IPS-15b (cell line): ENCODE data around the gene RIC8A.
A peak's percentile ranks its signal among the peaks of the same experiment; 100 is the strongest.

Experiments
- H3K27me3 ChIP-seq: one replicate; pipeline ENCODE4 v1.6.1; 2013; ENCODE audit warnings: low read length; ENCODE audit not compliant: control insufficient read depth, insufficient read depth
- H3K36me3 ChIP-seq: one replicate; pipeline ENCODE4 v1.6.1; 2013; ENCODE audit warnings: low read length; ENCODE audit not compliant: control insufficient read depth, insufficient read depth
- H3K4me1 ChIP-seq: one replicate; pipeline ENCODE4 v1.6.1; 2013; ENCODE audit warnings: mild to moderate bottlenecking, low read length; ENCODE audit not compliant: control insufficient read depth, insufficient read depth
- H3K4me3 ChIP-seq: one replicate; pipeline ENCODE4 v1.5.1; 2013; ENCODE audit warnings: low read depth, low read length
- H3K9ac ChIP-seq: one replicate; pipeline ENCODE4 v1.6.1; 2013; ENCODE audit warnings: low read depth, mild to moderate bottlenecking, low read length
- H3K9me3 ChIP-seq: one replicate; pipeline ENCODE4 v1.6.1; 2013; ENCODE audit warnings: mild to moderate bottlenecking, low read length; ENCODE audit not compliant: control insufficient read depth, insufficient read depth

Gene RIC8A

DNA sequence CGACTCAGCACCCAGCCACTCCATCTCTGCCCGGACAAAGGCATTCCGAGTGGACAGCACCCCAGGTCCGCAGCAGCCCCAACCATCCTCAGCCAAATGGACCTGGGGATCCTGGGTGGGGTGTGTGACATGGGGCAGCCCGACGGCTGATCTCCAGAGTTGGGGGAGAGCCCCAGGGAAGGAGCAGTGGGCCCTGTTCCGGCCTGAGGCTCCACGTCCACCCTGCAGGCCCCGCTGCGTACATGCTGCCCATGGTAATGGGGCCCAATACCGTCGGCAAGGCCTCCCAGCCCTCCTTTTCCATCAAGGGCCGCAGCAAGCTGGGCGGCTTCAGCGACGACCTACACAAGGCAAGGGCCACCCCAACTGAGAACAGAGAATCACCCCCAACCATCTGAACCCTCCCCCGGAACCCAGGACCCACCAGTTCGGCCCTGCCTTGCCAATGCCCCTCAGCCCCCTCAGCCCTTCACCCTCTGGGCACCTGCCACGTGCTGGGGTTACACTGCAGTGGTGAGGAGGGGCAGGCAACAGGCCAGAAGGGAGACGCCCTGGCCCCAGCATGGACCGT lies 9.2 kb upstream of the RIC8A start:
- H3K36me3 ChIP-seq, result peaks cover 2% of the 10 kb centered on the region
- H3K27me3 ChIP-seq, result no peaks in the 10 kb centered on the region
- no peaks in the 10 kb centered on the region for H3K9me3 ChIP-seq
- no peak overlapping the region for H3K4me3 ChIP-seq
- no peaks in the 10 kb centered on the region for H3K4me1 ChIP-seq
- H3K9ac ChIP-seq, result no peak overlapping the region

DNA sequence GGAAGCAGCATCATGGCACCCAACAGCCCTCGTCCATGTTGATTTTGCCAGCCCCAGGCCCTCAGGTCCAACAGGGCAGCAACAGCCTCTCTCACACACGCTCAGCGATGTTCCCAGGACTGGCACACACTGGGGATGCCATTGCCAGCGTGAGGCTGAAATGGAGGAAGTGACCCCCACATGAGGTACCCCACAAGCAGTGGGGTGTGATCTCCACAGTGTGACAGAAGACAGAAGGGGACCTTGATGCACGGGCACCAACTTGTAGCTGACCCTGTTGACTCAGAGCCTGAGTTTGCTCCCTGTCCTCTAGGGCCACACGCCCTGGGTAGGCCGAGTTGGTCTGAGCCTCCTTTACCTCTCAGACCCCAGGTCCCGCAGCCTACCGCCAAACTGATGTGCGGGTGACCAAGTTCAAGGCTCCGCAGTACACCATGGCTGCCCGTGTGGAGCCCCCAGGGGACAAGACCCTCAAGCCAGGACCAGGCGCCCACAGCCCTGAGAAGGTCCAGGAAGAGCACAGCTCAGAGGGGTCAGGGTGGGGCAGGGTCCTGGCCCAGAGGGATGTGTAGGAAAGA lies 8.4 kb upstream of the RIC8A start:
- H3K4me1 ChIP-seq, result no peaks in the 10 kb centered on the region
- H3K9ac ChIP-seq, result no peak overlapping the region
- H3K4me3 ChIP-seq, result no peak overlapping the region
- no peaks in the 10 kb centered on the region for H3K27me3 ChIP-seq
- no peaks in the 10 kb centered on the region for H3K9me3 ChIP-seq
- H3K36me3 ChIP-seq, result peaks cover 2% of the 10 kb centered on the region

DNA sequence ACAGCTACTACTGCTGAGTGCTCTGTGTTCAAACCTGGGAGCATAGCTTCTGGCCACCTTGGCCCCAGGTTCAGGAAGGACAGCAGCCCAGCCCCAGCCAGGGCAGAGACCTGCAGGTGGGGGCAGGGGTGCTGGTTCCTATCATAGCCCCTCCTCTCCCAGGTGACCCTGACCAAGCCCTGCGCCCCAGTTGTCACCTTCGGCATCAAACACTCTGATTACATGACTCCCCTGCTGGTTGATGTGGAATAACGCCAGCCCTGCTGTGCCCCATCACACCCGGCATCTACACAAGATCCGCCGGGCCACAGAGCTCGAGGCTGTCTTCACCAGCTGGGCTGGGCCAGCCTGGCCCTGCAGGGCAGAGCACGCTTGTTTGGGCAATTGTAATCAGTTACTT lies 7.7 kb upstream of the RIC8A start:
- H3K9ac ChIP-seq, result no peak overlapping the region

DNA sequence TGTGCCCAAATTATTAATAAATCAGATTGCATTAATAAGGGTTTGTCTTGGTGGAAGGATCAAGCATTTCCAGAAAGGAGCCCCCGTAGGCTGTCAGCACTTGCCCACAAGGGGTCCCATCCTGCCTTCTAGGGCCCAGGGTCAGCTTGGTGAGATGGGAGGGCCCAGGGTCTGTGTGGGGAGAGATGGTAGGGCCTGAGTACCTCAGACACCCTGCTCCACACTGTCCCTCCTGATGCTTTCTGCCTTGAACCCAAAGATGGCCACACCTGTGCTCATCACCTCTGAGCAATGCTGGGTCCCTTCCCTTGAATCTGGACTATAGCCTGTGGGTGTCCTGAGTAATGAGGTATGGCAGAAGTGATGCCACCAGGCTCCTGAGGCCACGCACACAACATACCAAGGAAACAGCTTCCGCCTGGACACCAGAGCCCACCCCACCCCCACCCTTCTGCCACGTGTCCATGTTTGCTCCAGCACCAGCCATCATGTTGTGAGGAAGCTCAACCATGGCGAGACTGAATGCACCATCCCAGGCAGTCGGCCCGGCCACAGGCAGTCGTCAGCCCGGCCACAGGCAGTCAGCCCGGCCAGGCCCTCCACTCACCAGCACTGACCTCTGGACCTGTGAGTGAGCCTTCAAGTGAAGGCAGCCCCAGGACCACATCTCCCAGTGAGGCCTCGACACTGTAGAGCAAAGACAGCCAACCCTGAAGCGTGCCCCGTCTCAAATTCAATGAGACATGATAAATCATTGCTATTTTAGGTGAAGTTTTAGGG lies 7.1 kb upstream of the RIC8A start:
- no peaks in the 10 kb centered on the region for H3K9me3 ChIP-seq
- no peaks in the 10 kb centered on the region for H3K27me3 ChIP-seq
- no peak overlapping the region for H3K9ac ChIP-seq
- peaks cover 7% of the 10 kb centered on the region for H3K36me3 ChIP-seq
- no peak overlapping the region for H3K4me3 ChIP-seq
- H3K4me1 ChIP-seq, result no peaks in the 10 kb centered on the region

More for the DNA sequence above, 7.7 kb upstream of the RIC8A start:
- no peaks in the 10 kb centered on the region for H3K4me1 ChIP-seq
- no peaks in the 10 kb centered on the region for H3K9me3 ChIP-seq
- H3K4me3 ChIP-seq, result no peak overlapping the region
- peaks cover 2% of the 10 kb centered on the region for H3K36me3 ChIP-seq
- H3K27me3 ChIP-seq, result no peaks in the 10 kb centered on the region

DNA sequence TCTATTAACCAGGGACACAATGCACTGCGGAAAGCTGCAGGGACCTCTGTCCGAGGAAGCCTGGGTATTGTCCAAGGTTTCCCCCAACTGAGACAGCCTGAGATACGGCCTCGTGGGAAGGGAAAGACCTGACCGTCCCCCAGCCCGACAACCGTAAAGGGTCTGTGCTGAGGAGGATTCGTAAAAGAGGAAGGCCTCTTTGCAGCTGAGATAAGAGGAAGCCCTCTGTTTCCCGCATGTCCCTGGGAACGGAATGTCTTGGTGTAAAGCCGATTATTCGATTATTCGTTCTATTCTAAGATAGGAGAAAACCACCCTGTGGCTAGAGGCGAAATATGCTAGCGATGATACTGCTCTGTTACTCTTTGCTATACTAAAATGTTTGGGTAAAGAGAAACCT lies 5.5 kb upstream of the RIC8A start:
- H3K36me3 ChIP-seq, result peaks cover 13% of the 10 kb centered on the region
- H3K9ac ChIP-seq, result no peak overlapping the region
- no peaks in the 10 kb centered on the region for H3K9me3 ChIP-seq
- no peaks in the 10 kb centered on the region for H3K4me1 ChIP-seq
- H3K4me3 ChIP-seq, result no peak overlapping the region
- H3K27me3 ChIP-seq, result no peaks in the 10 kb centered on the region

DNA sequence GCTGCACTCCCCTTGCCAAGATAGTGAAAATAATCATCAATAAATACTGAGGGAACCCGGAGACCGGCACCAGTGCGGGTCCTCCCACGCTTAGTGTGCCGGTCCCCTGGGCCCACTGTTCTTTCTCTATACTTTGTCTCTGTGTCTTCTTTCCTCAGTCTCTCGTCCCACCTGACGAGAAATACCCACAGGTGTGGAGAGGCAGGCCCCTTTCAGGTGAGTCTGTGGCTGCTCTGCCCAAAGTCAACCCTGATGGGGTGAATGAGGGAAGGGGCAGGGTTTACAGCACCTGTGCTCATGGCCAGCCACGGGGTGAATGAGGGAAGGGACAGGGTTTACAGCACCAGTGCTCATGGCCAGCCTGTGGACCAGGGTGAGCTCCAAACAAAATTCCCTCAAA lies 5.0 kb upstream of the RIC8A start:
- no peaks in the 10 kb centered on the region for H3K27me3 ChIP-seq
- no peak overlapping the region for H3K4me3 ChIP-seq
- H3K36me3 ChIP-seq, result peaks cover 15% of the 10 kb centered on the region
- H3K9ac ChIP-seq, result no peak overlapping the region
- H3K4me1 ChIP-seq, result no peaks in the 10 kb centered on the region
- H3K9me3 ChIP-seq, result no peaks in the 10 kb centered on the region

DNA sequence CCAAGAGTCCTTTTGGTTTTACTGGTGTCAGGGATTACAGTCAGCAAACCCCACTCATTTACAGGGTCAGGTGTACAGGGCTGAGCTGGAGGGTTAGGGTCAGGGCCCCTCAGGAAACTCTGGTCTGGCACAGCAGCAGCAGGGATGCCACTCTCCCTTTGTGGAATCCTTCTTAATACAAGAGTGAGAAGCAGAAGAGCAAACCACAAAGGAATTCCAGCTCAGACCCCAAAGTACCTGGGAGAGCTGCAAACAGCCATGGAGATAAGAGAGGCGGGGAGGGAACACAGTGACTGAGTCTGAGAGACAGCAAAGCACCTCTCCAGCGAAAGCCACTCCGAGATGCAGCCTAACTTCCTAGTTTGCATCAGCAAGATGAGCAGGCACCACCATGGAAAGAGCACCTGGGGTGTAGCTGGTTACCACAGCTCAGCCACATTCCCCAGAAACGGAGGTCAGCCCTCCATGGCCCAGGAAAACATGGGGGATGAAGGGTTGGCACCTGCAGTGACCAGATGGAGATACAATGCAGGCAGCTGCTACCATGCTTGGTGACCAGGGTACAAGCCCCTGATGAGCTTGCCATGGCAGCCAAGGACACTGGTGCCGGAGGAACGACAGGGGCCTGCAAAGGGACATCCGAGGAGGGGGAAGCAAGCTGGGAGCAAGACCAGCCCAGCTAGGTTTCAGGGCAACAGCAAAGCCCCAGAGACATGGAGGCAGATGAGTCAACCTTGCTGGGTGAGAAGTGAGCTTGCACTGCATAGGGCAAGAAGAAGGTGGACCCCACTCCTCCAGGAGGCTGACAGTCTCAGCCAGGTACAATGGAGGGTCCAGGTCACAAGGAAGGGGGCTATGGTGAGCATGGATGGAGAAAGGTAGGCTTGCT lies 4.2 kb upstream of the RIC8A start:
- peaks cover 15% of the 10 kb centered on the region for H3K36me3 ChIP-seq
- H3K27me3 ChIP-seq, result no peaks in the 10 kb centered on the region
- H3K9me3 ChIP-seq, result no peaks in the 10 kb centered on the region
- H3K4me3 ChIP-seq, result no peak overlapping the region
- H3K9ac ChIP-seq, result no peak overlapping the region
- H3K4me1 ChIP-seq, result no peaks in the 10 kb centered on the region

DNA sequence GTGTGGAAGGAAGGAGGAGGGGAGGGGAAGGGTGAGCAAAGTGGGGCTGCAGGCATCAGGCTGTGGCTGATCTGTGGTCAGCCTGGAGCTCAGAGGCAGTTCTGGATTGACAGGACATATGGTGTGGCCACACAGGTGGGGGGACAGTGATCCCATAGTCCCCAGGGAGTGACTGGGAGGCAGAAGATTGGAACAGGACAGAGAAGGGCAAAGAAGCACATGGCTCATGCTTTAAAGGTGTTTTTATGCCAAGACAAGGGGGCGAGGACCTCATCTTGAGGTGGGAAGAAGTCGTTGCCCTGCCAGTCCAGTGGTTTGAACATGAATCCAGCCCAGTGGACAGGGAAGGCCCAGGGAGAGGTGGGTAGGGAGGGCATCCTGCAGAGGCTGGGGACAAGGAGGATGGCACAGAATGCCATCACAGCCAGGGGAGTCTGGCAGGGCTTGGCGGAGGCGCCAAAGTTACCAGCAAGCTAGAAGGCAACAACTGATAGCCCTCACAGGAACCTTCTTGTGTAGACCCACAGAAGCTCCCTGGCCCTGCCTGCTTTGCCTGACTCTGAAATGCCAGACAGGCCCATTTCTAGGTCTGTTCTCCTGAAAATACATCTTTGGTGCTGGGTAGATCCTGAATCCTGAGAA lies 3.4 kb upstream of the RIC8A start:
- Histone ChIP-seq H3K4me3 (no peak overlapping the region), H3K9ac (no peak overlapping the region), H3K27me3 (no peaks in the 10 kb centered on the region), H3K36me3 (peaks cover 15% of the 10 kb centered on the region), H3K9me3 (no peaks in the 10 kb centered on the region), H3K4me1 (no peaks in the 10 kb centered on the region)

DNA sequence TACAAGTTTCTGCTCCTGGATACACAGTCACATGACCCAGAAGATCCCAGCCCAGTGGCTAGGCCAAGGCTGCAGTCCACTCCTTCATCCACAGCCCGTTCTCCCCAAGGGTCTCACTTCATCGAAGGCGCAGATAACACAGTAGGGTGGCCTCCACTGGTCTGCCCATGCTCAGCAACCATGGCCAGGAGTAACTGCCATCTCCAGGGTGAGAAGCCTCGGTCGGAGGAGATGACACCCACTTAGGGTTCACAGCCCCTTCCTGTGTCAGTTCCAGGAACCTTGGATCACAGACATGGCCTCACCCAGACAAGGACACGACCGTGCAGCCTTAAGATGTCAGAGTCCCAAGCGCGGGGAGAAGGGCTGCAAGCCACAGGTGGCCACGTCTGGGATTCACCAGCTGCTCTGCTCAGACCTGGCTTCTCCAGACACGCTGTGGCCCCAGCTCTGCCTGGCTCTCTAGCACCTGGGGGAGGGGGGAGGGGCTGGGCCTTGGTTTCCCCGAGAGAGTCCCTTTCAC lies 2.9 kb upstream of the RIC8A start:
- Histone ChIP-seq H3K4me3 (no peak overlapping the region), H3K9me3 (no peaks in the 10 kb centered on the region), H3K27me3 (no peaks in the 10 kb centered on the region), H3K9ac (no peak overlapping the region), H3K36me3 (peaks cover 18% of the 10 kb centered on the region), H3K4me1 (no peaks in the 10 kb centered on the region)

DNA sequence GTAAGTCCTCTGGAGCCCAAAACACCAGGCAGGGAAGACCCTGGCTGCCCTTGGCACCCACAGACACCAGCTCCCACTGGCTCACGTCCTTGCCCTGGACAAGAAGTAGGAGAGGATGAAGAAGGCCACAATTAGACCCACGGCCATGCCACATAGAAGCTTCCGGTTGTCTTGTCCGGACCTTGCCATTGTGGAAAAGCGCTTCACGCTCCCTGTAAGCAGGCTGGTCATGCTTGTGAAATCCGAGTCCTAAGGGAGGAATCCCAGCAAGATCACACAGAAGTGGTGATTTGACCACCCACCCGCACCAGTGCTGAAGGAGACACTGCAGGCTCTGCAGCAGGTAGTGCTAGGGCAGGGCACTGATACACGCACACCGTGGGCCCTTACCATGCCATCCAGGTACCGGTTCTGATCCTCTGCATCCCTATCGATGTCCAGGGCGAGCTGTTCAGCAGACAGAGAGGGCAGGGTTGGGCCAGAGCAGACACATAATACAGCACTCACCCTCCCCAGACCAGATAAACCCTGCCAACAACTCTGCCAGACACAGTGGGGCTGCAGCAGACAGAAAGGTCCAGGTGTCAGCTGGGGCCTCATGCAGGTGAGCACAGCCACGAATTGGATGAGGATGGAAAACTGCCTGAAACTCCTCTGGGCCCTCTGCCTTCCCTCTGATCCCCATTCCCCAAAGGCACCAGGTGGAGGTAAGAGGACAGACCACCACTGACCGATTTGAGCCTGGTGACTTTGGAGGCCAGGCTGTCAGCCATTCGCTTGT lies 2.1 kb upstream of the RIC8A start:
- Histone ChIP-seq H3K4me3 (peak overlapping the region; percentile 98), H3K4me1 (peaks cover 2% of the 10 kb centered on the region), H3K9ac (peak overlapping the region; percentile 4), H3K9me3 (no peaks in the 10 kb centered on the region), H3K36me3 (peaks cover 26% of the 10 kb centered on the region), H3K27me3 (no peaks in the 10 kb centered on the region)
